ENCODE measurements around the gene MRGPRF. TPM values are rescaled to one million over a fixed set of nuclear protein-coding genes. Genes with fewer than 3 reads are reported as not detected.

Gene MRGPRF
- total RNA-seq, 1 experiment from 2014 or later, result 0.76 TPM

- ChIA-PET RAD21 (ENCODE audit: low non-redundant PET in 1 of 2, low total read pairs in 2 of 2, uncharacterized antibody in 2 of 2, unreplicated experiment in 2 of 2) (no interaction called here), CTCF (no interaction called here), POLR2A (no interaction called here)
- no peak for ATAC-seq
- Histone ChIP-seq H3K27ac (ENCODE audit: low read depth, low read length) (no peak overlapping the region), H3K9ac (ENCODE audit: low read length) (no peak overlapping the region), H3K9me2 (ENCODE audit: insufficient read depth) (no peaks in the 10 kb centered on the region), H3K4me2 (ENCODE audit: low read length) (no peak overlapping the region), H3K4me1 (ENCODE audit: control insufficient read depth in 1 of 2, insufficient read depth in 2 of 2, low read length in 2 of 2) (peaks cover 0 to 18% of the 10 kb centered on the region in 2 experiments; a peak in 2 of 4 replicates), H4K20me1 (ENCODE audit: insufficient read depth) (no peaks in the 10 kb centered on the region), H3K36me3 (ENCODE audit: control insufficient read depth in 1 of 2, insufficient read depth in 2 of 2, low read length in 2 of 2) (no peaks in the 10 kb centered on the region), H3K4me3 (replicated peaks in 1 of 2; ENCODE audit: low read depth in 1 of 2, low read length in 2 of 2) (no peak overlapping the region), H3K79me2 (ENCODE audit: insufficient read depth, low read length) (no peaks in the 10 kb centered on the region), H2AFZ (ENCODE audit: low read depth, low read length, poor library complexity, severe bottlenecking) (no peak overlapping the region), H3K27me3 (ENCODE audit: insufficient read depth, low read length) (no peaks in the 10 kb centered on the region), H3K9me3 (ENCODE audit: control insufficient read depth in 1 of 2, insufficient read depth in 1 of 2, low read depth in 1 of 2, low read length in 2 of 2) (no peaks in the 10 kb centered on the region)
- TF ChIP-seq ZBTB33 (IDR thresholded peaks at IDR 0.05; ENCODE audit: extremely low read depth, insufficient replicate concordance, low read length) (no peak), EZH2phosphoT487 (IDR thresholded peaks at IDR 0.05; ENCODE audit: borderline replicate concordance) (no peak), ZNF274 (IDR thresholded peaks at IDR 0.05; ENCODE audit: low read depth, low read length) (no peak), SRF (IDR thresholded peaks at IDR 0.05; ENCODE audit: low read depth) (no peak), MAX (IDR thresholded peaks at IDR 0.05) (no peak), SP1 (IDR thresholded peaks at IDR 0.05; ENCODE audit: low read depth) (no peak), RAD21 (IDR thresholded peaks at IDR 0.05; ENCODE audit: low read depth) (no peak), EZH2 (IDR thresholded peaks at IDR 0.05) (no peak), ATF3 (IDR thresholded peaks at IDR 0.05) (no peak), ZFX (IDR thresholded peaks at IDR 0.05) (no peak)
- no TSS peak for BruUV-seq (replicated peaks)
- intact Hi-C loops (cut with micrococcal nuclease), result no loop called here
- no peak for DNase-seq (ENCODE audit: low read depth, low spot score)
Measured at GRCh38 chr11:69002110-69002569, 10.9 kb downstream of the MRGPRF start.
